Measurements from ENCODE around the gene METTL15.

Gene METTL15

GRCh38 chr11:28346721-28347120 is 238.5 kb downstream of the METTL15 start:
- Histone ChIP-seq H4K20me1 (ENCODE audit: low read depth, low read length) (no peaks in the 10 kb centered on the region), H3K36me3 (ENCODE audit: low read length) (no peaks in the 10 kb centered on the region), H3K27ac (ENCODE audit: low read depth, low read length) (no peak overlapping the region)

GRCh38 chr11:28347371-28347770 is 239.2 kb downstream of the METTL15 start:
- no peak overlapping the region for H3K4me3 ChIP-seq (ENCODE audit: insufficient read depth, low read length, poor library complexity, severe bottlenecking)
- no peak overlapping the region for H3K4me2 ChIP-seq (ENCODE audit: low read depth, low read length, poor library complexity, severe bottlenecking)
- H3F3A ChIP-seq (ENCODE audit: insufficient read depth): no peaks in the 10 kb centered on the region
- H4K20me1 ChIP-seq (ENCODE audit: low read depth, low read length): no peaks in the 10 kb centered on the region
- no peak overlapping the region for H3K9ac ChIP-seq (ENCODE audit: low read length)
- no peaks in the 10 kb centered on the region for H3K9me3 ChIP-seq (ENCODE audit: insufficient read depth, low read length)
- no peak overlapping the region for H2AFZ ChIP-seq (ENCODE audit: low read depth, low read length, severe bottlenecking)
- TF ChIP-seq CTCF (IDR thresholded peaks at IDR 0.05; ENCODE audit: insufficient read depth, low read length, poor library complexity, severe bottlenecking): no peak
- no peak for TF ChIP-seq EZH2phosphoT487 (conservative IDR thresholded peaks at IDR 0.05; ENCODE audit: low read length)
- no peaks in the 10 kb centered on the region for H3K36me3 ChIP-seq (ENCODE audit: low read length)
- no peaks in the 10 kb centered on the region for H3K79me2 ChIP-seq (ENCODE audit: insufficient read depth, low read length)
- no peaks in the 10 kb centered on the region for H3K27me3 ChIP-seq (ENCODE audit: low read length)
- H3K9me2 ChIP-seq (replicated peaks; ENCODE audit: insufficient read depth, low read length): no peaks in the 10 kb centered on the region
- no peak overlapping the region for H3K27ac ChIP-seq (ENCODE audit: low read depth, low read length)

More at GRCh38 chr11:28346721-28347120, 238.5 kb downstream of the METTL15 start:
- H3K4me3 ChIP-seq (ENCODE audit: insufficient read depth, low read length, poor library complexity, severe bottlenecking): no peak overlapping the region
- no peaks in the 10 kb centered on the region for H3F3A ChIP-seq (ENCODE audit: insufficient read depth)
- no peak overlapping the region for H3K4me2 ChIP-seq (ENCODE audit: low read depth, low read length, poor library complexity, severe bottlenecking)
- H3K9me2 ChIP-seq (replicated peaks; ENCODE audit: insufficient read depth, low read length): no peaks in the 10 kb centered on the region
- H3K27me3 ChIP-seq (ENCODE audit: low read length): no peaks in the 10 kb centered on the region
- H2AFZ ChIP-seq (ENCODE audit: low read depth, low read length, severe bottlenecking): no peak overlapping the region
- no peaks in the 10 kb centered on the region for H3K9me3 ChIP-seq (ENCODE audit: insufficient read depth, low read length)
- H3K9ac ChIP-seq (ENCODE audit: low read length): no peak overlapping the region
- TF ChIP-seq EZH2phosphoT487 (conservative IDR thresholded peaks at IDR 0.05; ENCODE audit: low read length) (no peak), CTCF (IDR thresholded peaks at IDR 0.05; ENCODE audit: insufficient read depth, low read length, poor library complexity, severe bottlenecking) (no peak)
- no peaks in the 10 kb centered on the region for H3K79me2 ChIP-seq (ENCODE audit: insufficient read depth, low read length)

GRCh38 chr11:28350216-28350615 is 242.0 kb downstream of the METTL15 start:
- H3K4me3 ChIP-seq (ENCODE audit: insufficient read depth, low read length, poor library complexity, severe bottlenecking): no peak overlapping the region
- no peaks in the 10 kb centered on the region for H3K9me2 ChIP-seq (replicated peaks; ENCODE audit: insufficient read depth, low read length)
- H3K27me3 ChIP-seq (ENCODE audit: low read length): no peaks in the 10 kb centered on the region
- H2AFZ ChIP-seq (ENCODE audit: low read depth, low read length, severe bottlenecking): no peak overlapping the region
- H3K9me3 ChIP-seq (ENCODE audit: insufficient read depth, low read length): no peaks in the 10 kb centered on the region
- no peaks in the 10 kb centered on the region for H3K36me3 ChIP-seq (ENCODE audit: low read length)
- H3K9ac ChIP-seq (ENCODE audit: low read length): no peak overlapping the region
- H3K79me2 ChIP-seq (ENCODE audit: insufficient read depth, low read length): no peaks in the 10 kb centered on the region
- no peak for TF ChIP-seq CTCF (IDR thresholded peaks at IDR 0.05; ENCODE audit: insufficient read depth, low read length, poor library complexity, severe bottlenecking)
- TF ChIP-seq EZH2phosphoT487 (conservative IDR thresholded peaks at IDR 0.05; ENCODE audit: low read length): no peak
- H3K4me2 ChIP-seq (ENCODE audit: low read depth, low read length, poor library complexity, severe bottlenecking): no peak overlapping the region
- no peak overlapping the region for H3K27ac ChIP-seq (ENCODE audit: low read depth, low read length)
- H4K20me1 ChIP-seq (ENCODE audit: low read depth, low read length): no peaks in the 10 kb centered on the region
- no peaks in the 10 kb centered on the region for H3F3A ChIP-seq (ENCODE audit: insufficient read depth)
